ENCODE data around the gene CDC42EP1. TPM values are rescaled to one million over a fixed set of nuclear protein-coding genes. Genes with fewer than 3 reads are reported as not detected.
"Not testable (repeated sequence)": the region's sequence is repeated elsewhere in the genome, so short reads cannot be mapped to it uniquely, and the experiment has no call there.

The CDC42EP1 gene
- total RNA-seq, 4 donors from 2014 or later, result 22.3 to 41.0 (median 34.7) TPM

DNA sequence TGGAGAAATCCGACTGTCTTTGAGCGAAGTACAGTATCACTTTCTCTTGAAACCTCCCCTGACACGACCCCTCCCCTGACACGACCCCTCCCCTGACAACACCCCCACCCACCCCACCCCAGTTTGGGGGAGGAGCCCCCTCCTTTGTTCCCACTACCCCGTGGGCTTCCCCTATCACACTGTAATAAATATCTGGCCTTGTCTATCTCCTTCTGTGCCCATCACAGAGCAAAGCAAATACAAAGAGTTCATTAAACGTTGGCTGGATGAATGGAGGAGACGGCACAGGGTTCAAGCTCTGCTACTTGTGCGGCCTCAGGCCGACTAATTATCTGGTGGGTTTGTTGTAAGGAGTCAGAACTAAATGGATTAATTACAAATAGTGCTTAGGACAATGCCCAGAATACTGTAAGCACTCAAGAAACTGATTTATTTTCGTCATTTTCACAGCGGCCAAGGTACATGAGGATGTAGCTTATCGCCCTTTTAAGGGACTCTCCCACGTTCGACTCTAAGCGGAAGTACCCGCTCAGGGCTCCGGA is 47.7 kb downstream of the CDC42EP1 start:
- TF ChIP-seq CTCF (IDR thresholded peaks at IDR 0.05), result no peak
- TF ChIP-seq POLR2A (IDR thresholded peaks at IDR 0.05), result no peak
- no peak for DNase-seq
- H3K4me1 ChIP-seq, result peaks cover 0 to 39% (median 14%) of the 10 kb centered on the region in 4 donors

DNA sequence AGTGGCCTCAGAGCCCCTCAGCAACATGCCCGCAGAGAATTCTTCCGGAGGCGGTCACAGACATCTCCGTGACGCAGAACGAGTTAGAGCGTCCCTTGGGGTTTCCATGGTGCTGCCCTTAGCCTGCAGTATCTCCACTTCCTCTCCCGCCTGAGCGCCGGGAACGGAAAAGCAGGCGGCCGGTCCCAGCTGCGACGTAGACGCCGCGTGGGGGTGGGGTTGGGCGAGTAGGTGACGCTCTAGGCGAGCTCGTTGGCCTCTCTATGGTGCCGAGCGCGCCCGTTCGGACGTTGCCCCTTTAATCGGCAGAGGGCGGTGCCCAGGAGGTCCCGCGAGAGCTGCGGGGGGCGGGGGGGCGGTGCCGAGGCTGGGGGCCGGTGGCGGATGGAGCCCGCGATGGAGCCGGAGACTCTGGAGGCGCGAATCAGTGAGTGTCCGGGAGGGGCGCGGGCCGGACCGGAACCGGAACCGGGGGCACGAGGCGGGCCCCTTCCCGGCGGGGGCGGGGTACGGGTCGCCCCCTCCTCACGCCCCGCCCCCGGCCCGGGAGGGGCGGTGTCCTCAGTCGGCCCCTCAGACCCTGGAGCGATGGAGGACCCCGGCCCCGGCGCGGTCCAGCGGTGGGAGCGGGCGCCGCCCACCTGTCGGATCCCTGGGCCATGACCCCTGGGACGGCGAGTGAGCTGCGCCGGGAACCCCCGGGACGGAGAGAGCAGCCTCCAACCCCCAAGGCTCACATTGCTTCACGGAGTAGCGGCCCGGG is 48.4 kb downstream of the CDC42EP1 start, which contains the start of gene GGA1:
TSS of gene GGA1 (plus strand) at position 358 of the 763 bp plus-strand sequence. CDS start at position 385, 27 bp downstream.
- peak in 1 of 2 donors; percentile 62 for TF ChIP-seq POLR2A (IDR thresholded peaks at IDR 0.05)
- peak in 2 of 6 experiments; percentile 7 to 16 for TF ChIP-seq CTCF (IDR thresholded peaks at IDR 0.05)
- Histone ChIP-seq H3K27me3 (no peaks in the 10 kb centered on the region), H3K4me3 (peak within 1 kb of the TSS; percentile 86 to 100 (median 94)), H3K9me3 (no peaks in the 10 kb centered on the region), H3K4me1 (peaks cover 0 to 46% (median 14%) of the 10 kb centered on the region in 4 donors), H3K27ac (peak within 1 kb of the TSS; percentile 95 to 98 (median 96)), H3K36me3 (no peaks in the 10 kb centered on the region)
- DNase-seq, result peak; percentile 93 to 98 (median 98)

More for the DNA sequence above, 47.7 kb downstream of the CDC42EP1 start:
- H3K27me3 ChIP-seq, result no peaks in the 10 kb centered on the region
- no peaks in the 10 kb centered on the region for H3K9me3 ChIP-seq
- H3K36me3 ChIP-seq, result no peaks in the 10 kb centered on the region
- peak overlapping the region; percentile 86 to 100 (median 94) for H3K4me3 ChIP-seq
- peak overlapping the region; percentile 95 to 98 (median 96) for H3K27ac ChIP-seq

- no peak for DNase-seq
- peaks cover 0 to 49% (median 14%) of the 10 kb centered on the region in 4 donors for H3K4me1 ChIP-seq
- H3K27ac ChIP-seq, result peak overlapping the region; percentile 95 to 98 (median 96)
- H3K4me3 ChIP-seq, result peak overlapping the region; percentile 86 to 100 (median 94)
- no peaks in the 10 kb centered on the region for H3K9me3 ChIP-seq
- no peak for TF ChIP-seq POLR2A (IDR thresholded peaks at IDR 0.05)
- TF ChIP-seq CTCF (IDR thresholded peaks at IDR 0.05), result no peak
- no peaks in the 10 kb centered on the region for H3K27me3 ChIP-seq
- H3K36me3 ChIP-seq, result peaks cover 0 to 8% (median 0%) of the 10 kb centered on the region in 3 donors
Measured at GRCh38 chr22:37609240-37610152, 49.2 kb downstream of the CDC42EP1 start.

DNA sequence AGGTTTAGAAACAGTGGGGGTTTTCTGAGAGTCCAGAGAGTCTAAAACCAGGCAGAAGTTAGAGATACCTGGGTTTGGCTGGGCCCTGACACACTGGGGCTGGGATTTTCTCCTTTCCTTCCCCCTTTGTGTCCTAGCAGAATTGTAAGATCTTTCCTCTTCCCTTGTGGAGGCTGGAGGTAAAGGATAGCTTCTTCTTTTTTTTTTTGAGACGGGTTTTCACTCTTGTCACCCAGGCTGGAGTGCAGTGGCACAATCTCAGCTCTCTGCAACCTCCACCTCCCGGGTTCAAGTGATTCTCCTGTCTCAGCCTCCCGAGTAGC is 49.8 kb downstream of the CDC42EP1 start:
- H3K9me3 ChIP-seq, result not testable (repeated sequence)
- Histone ChIP-seq H3K27ac (peak overlapping the region in 3 of 4 donors; percentile 95 to 98 (median 96)), H3K4me1 (peaks cover 0 to 49% (median 14%) of the 10 kb centered on the region in 4 donors)

GRCh38 chr22:37610480-37611129 is 50.3 kb downstream of the CDC42EP1 start:
- no peak for DNase-seq
- H3K27ac ChIP-seq, result peak overlapping the region; percentile 44 to 98 (median 96)
- H3K9me3 ChIP-seq, result no peaks in the 10 kb centered on the region
- H3K27me3 ChIP-seq, result no peaks in the 10 kb centered on the region
- H3K4me1 ChIP-seq, result peaks cover 0 to 49% (median 14%) of the 10 kb centered on the region in 4 donors
- no peak overlapping the region for H3K4me3 ChIP-seq
- TF ChIP-seq POLR2A (IDR thresholded peaks at IDR 0.05) (peak in 1 of 2 donors; percentile 35), CTCF (IDR thresholded peaks at IDR 0.05) (no peak)
- H3K36me3 ChIP-seq, result peaks cover 0 to 19% (median 0%) of the 10 kb centered on the region in 3 donors

More for the DNA sequence above, 49.8 kb downstream of the CDC42EP1 start:
- Histone ChIP-seq H3K4me3 (peak overlapping the region; percentile 86 to 100 (median 94)), H3K36me3 (peaks cover 0 to 14% (median 0%) of the 10 kb centered on the region in 3 donors)
- DNase-seq, H3K27me3 ChIP-seq: not testable (repeated sequence)

All from Peyer's patch (tissue), 4 donors.